Astrocyte of the cerebellum (primary cell): Measurements from ENCODE around the gene OR1A2.
"Not testable (repeated sequence)": the region's sequence is repeated elsewhere in the genome, so short reads cannot be mapped to it uniquely, and the experiment has no call there.

Source experiments
- DNase-seq: peaks from one replicate; pipeline ENCODE4 v3.0.0-alpha.2; 2011; ENCODE audit warnings: low read depth
- H3K4me3 ChIP-seq: 2 replicates; pipeline ENCODE4 v1.5.1; 2011; ENCODE audit warnings: mild to moderate bottlenecking, low read depth, low read length, moderate library complexity
- CTCF ChIP-seq: IDR thresholded peaks from 2 replicates; pipeline ENCODE4 v1.5.1; 2012; ENCODE audit warnings: low read length, low read depth, moderate library complexity, mild to moderate bottlenecking; ENCODE audit errors: missing control alignments
- in situ Hi-C: cut with HindIII; loops from 2 replicates; pipeline ENCODE4 v1.10.0; 2017; ENCODE audit warnings: low sequenced_read_pairs

The OR1A2 gene

DNA sequence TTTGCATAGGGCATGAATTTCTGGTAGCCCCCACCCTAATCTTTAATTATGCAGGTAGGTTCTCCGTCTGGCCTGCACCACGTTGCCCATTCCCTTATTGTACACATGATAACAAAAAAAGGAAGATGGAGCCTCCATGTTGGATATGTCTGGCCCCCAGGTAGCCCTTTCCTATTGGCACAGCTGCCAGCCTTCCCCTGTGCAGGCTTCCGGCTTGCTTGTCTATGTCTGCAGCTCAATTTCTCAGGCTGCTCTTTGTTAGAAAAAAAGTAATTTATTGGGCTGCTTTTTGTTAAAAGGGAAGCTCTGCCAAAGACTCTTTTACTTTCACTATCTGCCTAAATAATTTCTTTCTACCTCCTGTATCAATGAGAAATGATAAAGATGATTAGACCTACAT lies 15.7 kb downstream of the OR1A2 start:
- no peak overlapping the region for H3K4me3 ChIP-seq
- TF ChIP-seq CTCF: no peak
- in situ Hi-C loops: no loop called here
- DNase-seq: no peak

GRCh38 chr17:3213587-3213986 lies 16.3 kb downstream of the OR1A2 start:
- in situ Hi-C loops: no loop called here
- no peak for TF ChIP-seq CTCF
- DNase-seq: no peak
- no peak overlapping the region for H3K4me3 ChIP-seq

GRCh38 chr17:3219978-3220377 lies 22.7 kb downstream of the OR1A2 start:
- H3K4me3 ChIP-seq, in situ Hi-C loops, DNase-seq: not testable (repeated sequence)

GRCh38 chr17:3221850-3222249 lies 24.5 kb downstream of the OR1A2 start:
- no peak overlapping the region for H3K4me3 ChIP-seq
- in situ Hi-C loops: no loop called here
- no peak for DNase-seq
- TF ChIP-seq CTCF: no peak

DNA sequence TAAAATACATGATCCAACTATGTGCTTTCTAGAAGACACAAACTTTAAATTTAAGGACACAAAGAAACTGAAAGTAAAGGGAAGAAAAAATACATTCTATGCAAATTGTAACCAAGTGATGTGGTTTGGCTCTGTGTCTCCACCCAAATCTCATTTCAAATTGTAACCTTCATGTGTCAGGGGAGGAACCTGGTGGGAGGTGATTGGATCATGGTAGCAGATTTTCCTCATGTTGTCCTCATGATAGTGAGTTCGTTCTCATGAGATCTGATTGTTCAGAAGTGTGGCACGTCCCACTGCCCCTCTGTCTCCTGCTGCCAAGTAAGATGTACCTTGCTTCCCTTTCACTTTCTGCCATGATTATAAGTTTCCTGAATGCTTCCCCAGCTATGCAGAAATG lies 25.2 kb downstream of the OR1A2 start:
- in situ Hi-C loops: no loop called here

DNA sequence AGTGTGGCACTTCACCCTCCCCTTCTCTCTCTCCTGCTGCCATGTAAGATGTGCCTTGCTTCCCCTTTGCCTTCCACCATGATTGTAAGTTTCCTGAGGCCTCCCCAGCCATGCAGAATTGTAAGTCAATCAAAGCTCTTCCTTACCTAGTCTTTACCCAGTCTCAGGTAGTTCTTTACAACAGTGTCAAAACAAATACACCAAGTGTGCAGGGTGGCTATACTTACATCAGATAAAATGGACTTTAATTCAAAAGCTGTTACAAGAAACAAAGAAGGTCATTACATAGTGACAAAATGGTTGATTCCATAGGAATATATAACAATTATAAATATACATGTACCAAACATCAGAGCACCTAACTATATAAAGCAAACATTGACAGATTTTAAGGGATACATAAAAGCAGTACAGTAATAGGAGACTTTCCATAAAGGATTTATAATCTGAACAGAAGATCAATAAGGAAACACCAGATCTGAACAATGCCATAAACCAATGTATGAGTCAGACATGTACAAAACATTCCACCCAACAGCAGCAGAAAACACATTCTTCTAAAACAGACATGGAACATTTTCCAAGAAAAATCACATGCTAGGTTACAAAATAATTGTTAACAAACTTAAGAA lies 27.5 kb downstream of the OR1A2 start:
- H3K4me3 ChIP-seq, DNase-seq, in situ Hi-C loops: not testable (repeated sequence)

More for the DNA sequence above, 25.2 kb downstream of the OR1A2 start:
- no peak for TF ChIP-seq CTCF
- H3K4me3 ChIP-seq: no peak overlapping the region
- no peak for DNase-seq

- DNase-seq, H3K4me3 ChIP-seq, in situ Hi-C loops: not testable (repeated sequence)
Observed at GRCh38 chr17:3232300-3232699, 35.0 kb downstream of the OR1A2 start.

- in situ Hi-C loops, DNase-seq, H3K4me3 ChIP-seq: not testable (repeated sequence)
Observed at GRCh38 chr17:3238685-3239084, 41.4 kb downstream of the OR1A2 start.

DNA sequence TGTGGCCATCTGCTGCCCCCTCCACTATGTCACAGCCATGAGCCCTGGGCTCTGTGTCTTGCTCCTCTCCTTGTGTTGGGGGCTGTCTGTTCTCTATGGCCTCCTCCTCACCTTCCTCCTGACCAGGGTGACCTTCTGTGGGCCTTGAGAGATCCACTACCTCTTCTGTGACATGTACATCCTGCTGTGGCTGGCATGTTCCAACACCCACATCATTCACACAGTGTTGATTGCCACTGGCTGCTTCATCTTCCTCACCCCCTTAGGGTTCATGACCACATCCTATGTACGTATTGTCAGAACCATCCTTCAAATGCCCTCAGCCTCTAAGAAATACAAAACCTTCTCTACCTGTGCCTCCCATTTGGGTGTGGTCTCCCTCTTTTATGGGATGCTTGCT lies 43.7 kb downstream of the OR1A2 start:
- H3K4me3 ChIP-seq, in situ Hi-C loops, DNase-seq: not testable (repeated sequence)

- in situ Hi-C loops, H3K4me3 ChIP-seq, DNase-seq: not testable (repeated sequence)
Observed at GRCh38 chr17:3244841-3245240, 47.5 kb downstream of the OR1A2 start.
